GM19452 (cell line): ENCODE results near the gene ATP5F1E.
A peak's percentile ranks its signal among the peaks of the same experiment; 100 is the strongest.

ENCODE experiments used
- ATAC-seq: cut with Tn5 transposase; IDR thresholded peaks from one replicate; pipeline ENCODE4 v1.9.1; 2021; ENCODE audit not compliant: unreplicated experiment

ATP5F1E gene

GRCh38 chr20:59006864-59007664 is 25.1 kb downstream of the ATP5F1E start, which contains the start of gene CTSZ:
CTSZ (minus strand) TSS chr20:59007254; CDS start chr20:59007128, 126 bp downstream.
- ATAC-seq: no peak

GRCh38 chr20:59006167-59006863 is 25.8 kb downstream of the ATP5F1E start:
- ATAC-seq: no peak

GRCh38 chr20:59005523-59006166 is 26.5 kb downstream of the ATP5F1E start:
- ATAC-seq: no peak

GRCh38 chr20:59004763-59005522 is 27.2 kb downstream of the ATP5F1E start:
- peak; percentile 67 for ATAC-seq

- ATAC-seq: no peak
These were observed 27.7 kb downstream of the ATP5F1E start for GRCh38 chr20:59004493-59004762.

GRCh38 chr20:59003836-59004492 is 28.2 kb downstream of the ATP5F1E start:
- ATAC-seq: no peak

- ATAC-seq: no peak
These were observed 29.2 kb downstream of the ATP5F1E start for GRCh38 chr20:59002874-59003399.

GRCh38 chr20:59002388-59002787 is 29.7 kb downstream of the ATP5F1E start:
- ATAC-seq: no peak

- ATAC-seq: no peak
These were observed 30.5 kb downstream of the ATP5F1E start for GRCh38 chr20:59001449-59002171.

- ATAC-seq: no peak
These were observed 31.1 kb downstream of the ATP5F1E start for GRCh38 chr20:59001068-59001448.

GRCh38 chr20:59000326-59000725 is 31.8 kb downstream of the ATP5F1E start:
- no peak for ATAC-seq

- no peak for ATAC-seq
These were observed 33.5 kb downstream of the ATP5F1E start for GRCh38 chr20:58998656-58999055.

GRCh38 chr20:58997141-58997770 is 34.9 kb downstream of the ATP5F1E start:
- no peak for ATAC-seq

GRCh38 chr20:58996226-58996611 is 35.9 kb downstream of the ATP5F1E start:
- ATAC-seq: no peak

GRCh38 chr20:58995461-58996225 is 36.5 kb downstream of the ATP5F1E start:
- no peak for ATAC-seq

- ATAC-seq: no peak
These were observed 37.6 kb downstream of the ATP5F1E start for GRCh38 chr20:58994390-58995159.

GRCh38 chr20:58993332-58994248 is 38.5 kb downstream of the ATP5F1E start:
- ATAC-seq: no peak
